ENCODE measurements around the gene KLHL14.

Gene KLHL14

DNA sequence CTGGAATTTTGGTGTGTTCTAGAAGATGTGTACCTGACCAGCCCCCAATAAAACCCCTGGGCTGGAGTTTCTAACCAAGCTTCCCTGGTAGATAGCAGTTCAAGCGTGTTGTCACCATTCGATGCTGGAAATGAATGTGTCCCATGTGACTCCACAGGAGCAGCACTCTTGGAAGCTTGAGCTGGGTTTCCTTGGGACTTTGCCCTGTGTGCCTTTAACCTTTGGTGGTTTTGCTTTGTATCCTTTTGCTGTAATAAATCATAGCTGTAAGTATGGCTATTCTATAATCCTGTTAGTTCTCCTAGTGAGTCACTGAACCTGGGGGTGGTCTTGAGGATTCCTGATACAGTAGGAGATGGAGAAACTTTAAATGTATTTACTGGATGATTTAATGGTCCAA is 65.2 kb downstream of the KLHL14 start:
- no peak overlapping the region for H3K27ac ChIP-seq (ENCODE audit: low read depth, low read length)
- no peak overlapping the region for H2AFZ ChIP-seq (ENCODE audit: low read depth, low read length, severe bottlenecking)
- H3F3A ChIP-seq (ENCODE audit: insufficient read depth), result no peaks in the 10 kb centered on the region
- no peaks in the 10 kb centered on the region for H3K9me3 ChIP-seq (ENCODE audit: insufficient read depth, low read length)
- no peaks in the 10 kb centered on the region for H3K27me3 ChIP-seq (ENCODE audit: low read length)
- H3K79me2 ChIP-seq (ENCODE audit: insufficient read depth, low read length), result no peaks in the 10 kb centered on the region
- no peak overlapping the region for H3K4me3 ChIP-seq (ENCODE audit: insufficient read depth, low read length, poor library complexity, severe bottlenecking)
- no peaks in the 10 kb centered on the region for H3K9me2 ChIP-seq (replicated peaks; ENCODE audit: insufficient read depth, low read length)
- no peaks in the 10 kb centered on the region for H3K36me3 ChIP-seq (ENCODE audit: low read length)
- H3K9ac ChIP-seq (ENCODE audit: low read length), result no peak overlapping the region
- no peaks in the 10 kb centered on the region for H4K20me1 ChIP-seq (ENCODE audit: low read depth, low read length)
- TF ChIP-seq EZH2phosphoT487 (conservative IDR thresholded peaks at IDR 0.05; ENCODE audit: low read length), result no peak
- TF ChIP-seq, protein P1, sequence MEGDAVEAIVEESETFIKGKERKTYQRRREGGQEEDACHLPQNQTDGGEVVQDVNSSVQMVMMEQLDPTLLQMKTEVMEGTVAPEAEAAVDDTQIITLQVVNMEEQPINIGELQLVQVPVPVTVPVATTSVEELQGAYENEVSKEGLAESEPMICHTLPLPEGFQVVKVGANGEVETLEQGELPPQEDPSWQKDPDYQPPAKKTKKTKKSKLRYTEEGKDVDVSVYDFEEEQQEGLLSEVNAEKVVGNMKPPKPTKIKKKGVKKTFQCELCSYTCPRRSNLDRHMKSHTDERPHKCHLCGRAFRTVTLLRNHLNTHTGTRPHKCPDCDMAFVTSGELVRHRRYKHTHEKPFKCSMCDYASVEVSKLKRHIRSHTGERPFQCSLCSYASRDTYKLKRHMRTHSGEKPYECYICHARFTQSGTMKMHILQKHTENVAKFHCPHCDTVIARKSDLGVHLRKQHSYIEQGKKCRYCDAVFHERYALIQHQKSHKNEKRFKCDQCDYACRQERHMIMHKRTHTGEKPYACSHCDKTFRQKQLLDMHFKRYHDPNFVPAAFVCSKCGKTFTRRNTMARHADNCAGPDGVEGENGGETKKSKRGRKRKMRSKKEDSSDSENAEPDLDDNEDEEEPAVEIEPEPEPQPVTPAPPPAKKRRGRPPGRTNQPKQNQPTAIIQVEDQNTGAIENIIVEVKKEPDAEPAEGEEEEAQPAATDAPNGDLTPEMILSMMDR (IDR thresholded peaks at IDR 0.05; ENCODE audit: insufficient read depth, low read length, poor library complexity, severe bottlenecking), result no peak
- no peak overlapping the region for H3K4me2 ChIP-seq (ENCODE audit: low read depth, low read length, poor library complexity, severe bottlenecking)

DNA sequence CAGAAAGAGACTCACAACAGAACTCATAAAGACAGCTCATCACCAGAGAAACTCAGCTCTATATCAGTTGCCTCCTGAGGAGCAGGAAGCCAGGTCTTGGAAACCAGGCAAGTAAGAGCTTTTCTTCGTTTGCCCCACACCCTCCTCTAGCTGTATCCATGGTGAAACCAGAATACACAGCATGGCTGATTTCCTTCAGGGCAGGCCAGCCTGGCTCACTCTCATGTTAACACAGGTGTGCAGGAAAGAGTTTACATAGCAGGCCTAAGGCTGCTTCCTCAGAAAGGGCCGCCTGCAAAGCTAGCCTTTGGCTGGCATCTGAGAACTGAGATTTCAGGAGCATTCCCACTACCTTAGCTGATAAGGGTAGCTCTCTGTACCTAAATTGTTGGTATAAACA is 65.7 kb downstream of the KLHL14 start:
- no peaks in the 10 kb centered on the region for H3K9me2 ChIP-seq (replicated peaks; ENCODE audit: insufficient read depth, low read length)
- TF ChIP-seq, protein P1 (IDR thresholded peaks at IDR 0.05; ENCODE audit: insufficient read depth, low read length, poor library complexity, severe bottlenecking), result no peak
- no peak for TF ChIP-seq EZH2phosphoT487 (conservative IDR thresholded peaks at IDR 0.05; ENCODE audit: low read length)
- no peak overlapping the region for H3K27ac ChIP-seq (ENCODE audit: low read depth, low read length)
- no peaks in the 10 kb centered on the region for H3K79me2 ChIP-seq (ENCODE audit: insufficient read depth, low read length)
- no peak overlapping the region for H3K4me2 ChIP-seq (ENCODE audit: low read depth, low read length, poor library complexity, severe bottlenecking)
- H3K27me3 ChIP-seq (ENCODE audit: low read length), result no peaks in the 10 kb centered on the region
- H3K9ac ChIP-seq (ENCODE audit: low read length), result no peak overlapping the region
- no peak overlapping the region for H3K4me3 ChIP-seq (ENCODE audit: insufficient read depth, low read length, poor library complexity, severe bottlenecking)
- no peak overlapping the region for H2AFZ ChIP-seq (ENCODE audit: low read depth, low read length, severe bottlenecking)
- H4K20me1 ChIP-seq (ENCODE audit: low read depth, low read length), result no peaks in the 10 kb centered on the region
- H3F3A ChIP-seq (ENCODE audit: insufficient read depth), result no peaks in the 10 kb centered on the region
- no peaks in the 10 kb centered on the region for H3K9me3 ChIP-seq (ENCODE audit: insufficient read depth, low read length)
- H3K36me3 ChIP-seq (ENCODE audit: low read length), result no peaks in the 10 kb centered on the region

DNA sequence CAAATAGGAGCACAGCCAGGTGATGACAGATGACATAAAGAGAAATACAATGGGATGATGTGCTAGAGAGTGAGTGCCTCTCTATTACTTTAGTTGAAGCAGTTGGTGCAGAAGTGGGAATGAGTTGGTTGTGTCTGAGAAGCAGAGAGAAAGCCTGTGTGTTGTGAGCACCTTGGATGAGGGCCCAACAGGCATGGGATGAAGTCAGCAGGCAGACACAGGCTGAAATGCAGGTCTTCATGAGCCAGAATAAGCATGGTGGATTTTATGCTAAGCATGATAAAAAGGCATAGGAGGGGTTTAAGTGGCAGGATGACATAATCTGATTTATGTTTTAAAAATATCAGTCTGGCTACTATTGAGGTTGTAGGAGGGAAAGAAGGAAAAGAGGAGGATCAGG is 71.5 kb downstream of the KLHL14 start:
- Histone ChIP-seq H3F3A (ENCODE audit: insufficient read depth) (no peaks in the 10 kb centered on the region), H3K9me2 (replicated peaks; ENCODE audit: insufficient read depth, low read length) (no peaks in the 10 kb centered on the region), H3K9ac (ENCODE audit: low read length) (no peak overlapping the region), H3K79me2 (ENCODE audit: insufficient read depth, low read length) (no peaks in the 10 kb centered on the region), H2AFZ (ENCODE audit: low read depth, low read length, severe bottlenecking) (no peak overlapping the region), H3K9me3 (ENCODE audit: insufficient read depth, low read length) (no peaks in the 10 kb centered on the region), H3K27me3 (ENCODE audit: low read length) (no peaks in the 10 kb centered on the region), H3K4me3 (ENCODE audit: insufficient read depth, low read length, poor library complexity, severe bottlenecking) (no peak overlapping the region), H3K27ac (ENCODE audit: low read depth, low read length) (no peak overlapping the region), H3K4me2 (ENCODE audit: low read depth, low read length, poor library complexity, severe bottlenecking) (no peak overlapping the region), H3K36me3 (ENCODE audit: low read length) (no peaks in the 10 kb centered on the region), H4K20me1 (ENCODE audit: low read depth, low read length) (no peaks in the 10 kb centered on the region)
- TF ChIP-seq, protein P1 (IDR thresholded peaks at IDR 0.05; ENCODE audit: insufficient read depth, low read length, poor library complexity, severe bottlenecking), result no peak
- no peak for TF ChIP-seq EZH2phosphoT487 (conservative IDR thresholded peaks at IDR 0.05; ENCODE audit: low read length)
